Aorta (tissue), 5 donors: ENCODE data around the gene GABRG3. TPM values are rescaled to one million over a fixed set of nuclear protein-coding genes. Genes with fewer than 3 reads are reported as not detected.

Source experiments
- ATAC-seq: fragments of 200-7000 bp; cut with Tn5 transposase; one replicate; pipeline ENCODE4 v1.9.1; 2022; ENCODE audit warnings: moderate library complexity; ENCODE audit not compliant: low FRiP score
- DNase-seq, 2 donors: peaks; one replicate each; pipeline ENCODE4 v3.0.0-alpha.2; 2020
- H3K27ac ChIP-seq, 2 donors: one replicate each; pipeline ENCODE4 v1.5.1; 2013; ENCODE audit warnings: low read length in 2 of 2, mild to moderate bottlenecking in 2 of 2, moderate library complexity in 2 of 2, control low read depth in 1 of 2, inconsistent platforms in 1 of 2, low read depth in 1 of 2
- H3K27me3 ChIP-seq, 2 donors: one replicate each; pipeline ENCODE4 v1.6.1; 2013; ENCODE audit warnings: control low read depth in 1 of 2, low read length in 1 of 2, mild to moderate bottlenecking in 1 of 2, moderate library complexity in 1 of 2; ENCODE audit not compliant: insufficient read depth in 2 of 2, control insufficient read depth in 1 of 2
- H3K36me3 ChIP-seq, 2 donors: one replicate each; pipeline ENCODE4 v1.6.1; 2013; ENCODE audit warnings: control low read depth in 1 of 2, low read length in 1 of 2, mild to moderate bottlenecking in 1 of 2; ENCODE audit not compliant: insufficient read depth in 2 of 2, control insufficient read depth in 1 of 2
- H3K4me1 ChIP-seq, 2 donors: one replicate each; pipeline ENCODE4 v1.6.1; 2013; ENCODE audit warnings: low read length in 2 of 2, control low read depth in 1 of 2, mild to moderate bottlenecking in 1 of 2, moderate library complexity in 1 of 2; ENCODE audit not compliant: insufficient read depth in 2 of 2, control insufficient read depth in 1 of 2
- H3K4me3 ChIP-seq, 2 donors: one replicate each; pipeline ENCODE4 v1.5.1; 2013; ENCODE audit warnings: low read length in 2 of 2, control low read depth in 1 of 2, mild to moderate bottlenecking in 1 of 2
- H3K9me3 ChIP-seq: one replicate; pipeline ENCODE4 v1.6.1; 2013; ENCODE audit warnings: mild to moderate bottlenecking, low read length; ENCODE audit not compliant: control insufficient read depth
- WGBS, 2 donors: extraction: QIAGEN DNeasy Blood & Tissue Kit; methylation state at CpG; one replicate each; pipeline ENCODE4 v1.1.7; 2013; 5-methylcytosine and 5-hydroxymethylcytosine counted together
- intact Hi-C, 2 donors: fragments of 100-400 bp; cut with DNase I; formaldehyde crosslinking; loops; one replicate each; pipeline versions ENCODE4 v1.14.2 to v1.15.0; 2022
- polyA plus RNA-seq, 2 donors: library from polyadenylated mRNA; stranded (reverse); fragments of 200-250 nt; gene quantifications; one replicate each; pipeline ENCODE4 v1.2.3, GENCODE V29; 2013
- total RNA-seq, 2 donors: library from RNA; stranded (reverse); fragmentation: NEBNext Ultra II Directional; extraction: Animal tissue kit (Norgen Biotek cat#: 25700); gene quantifications; one replicate each; pipeline ENCODE4 v1.2.1, GENCODE V29; 2021
- donor health status: healthy with polysubstance abuse.
- donor health status: Bipolar disorder and iron deficiency.
- donor health status: DM: no; HTN: no; CAD: no.
- donor health status: DM: no; HTN: no; CAD: no.
- donor health status: DM: yes; HTN: yes; CAD: no.

GABRG3 gene
- total and polyA plus RNA-seq, 4 donors, result not detected

DNA sequence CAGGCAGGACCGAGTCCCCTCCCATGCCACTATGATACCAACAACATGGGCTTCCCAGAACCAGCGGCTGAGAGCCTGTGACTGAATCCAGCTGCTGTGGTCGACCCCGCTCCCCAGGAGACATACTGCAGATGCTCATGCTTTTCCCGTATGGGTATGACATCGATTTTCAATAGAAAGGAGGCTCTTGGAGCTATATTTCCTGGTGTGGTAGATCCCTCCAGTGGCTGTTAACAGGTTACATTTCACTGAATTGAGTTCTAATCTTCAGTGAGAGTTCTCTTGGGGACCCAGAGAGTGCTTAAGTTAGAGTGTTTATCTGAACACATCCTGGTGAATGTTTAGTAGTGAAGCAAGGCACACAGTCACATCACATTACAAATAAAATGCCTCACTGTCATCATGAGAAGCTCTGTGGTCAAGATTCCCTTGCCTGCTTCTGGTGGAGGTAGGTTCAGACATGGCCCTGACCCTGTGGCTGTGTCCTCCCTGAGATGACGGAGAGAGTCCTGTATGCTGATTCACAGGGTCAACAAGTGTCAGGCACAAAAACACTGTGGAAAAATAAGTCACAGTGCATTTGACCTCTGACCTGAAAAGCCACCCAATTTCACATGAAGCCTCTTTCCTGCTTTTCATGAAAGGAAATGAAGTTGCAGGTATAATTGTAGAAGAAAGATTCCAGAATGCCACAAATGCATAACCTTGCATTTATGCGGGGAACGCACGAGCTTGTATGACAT is 110.9 kb downstream of the GABRG3 start:
- Histone ChIP-seq H3K27me3 (no peaks in the 10 kb centered on the region), H3K4me3 (no peak overlapping the region), H3K9me3 (no peaks in the 10 kb centered on the region), H3K4me1 (no peaks in the 10 kb centered on the region), H3K36me3 (no peaks in the 10 kb centered on the region), H3K27ac (no peak overlapping the region)
- intact Hi-C loops, result no loop called here
- ATAC-seq (no peak), DNase-seq (no peak)
- 72 to 73% methylated on average over 10 of the region's 10 CpGs for WGBS, 2 donors

DNA sequence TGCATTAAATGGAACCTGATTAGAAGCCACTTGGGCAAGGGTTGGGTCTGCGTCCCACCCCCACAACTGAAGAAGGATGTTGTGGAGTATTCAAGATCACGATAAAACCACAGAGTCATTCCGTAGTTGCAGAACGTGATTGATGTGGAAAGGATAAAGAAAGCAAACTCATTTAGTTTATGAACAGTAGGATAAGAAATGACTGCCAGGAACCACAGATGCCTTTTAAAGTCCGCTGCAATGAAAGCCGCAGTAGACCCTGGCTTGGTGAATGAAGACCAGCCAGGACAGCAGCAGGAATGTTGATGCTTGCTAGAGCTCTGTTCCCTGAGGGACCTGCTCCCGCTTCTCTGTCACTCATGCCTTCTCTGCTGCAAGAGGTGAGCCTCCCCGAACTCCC is 111.5 kb downstream of the GABRG3 start:
- no peak for DNase-seq
- no peak for ATAC-seq
- WGBS, 2 donors, result 20% methylated on average over 8 of the region's 8 CpGs
- H3K27ac ChIP-seq, result no peak overlapping the region
- no peaks in the 10 kb centered on the region for H3K27me3 ChIP-seq
- H3K4me1 ChIP-seq, result no peaks in the 10 kb centered on the region
- intact Hi-C loops, result no loop called here
- no peaks in the 10 kb centered on the region for H3K36me3 ChIP-seq
- H3K9me3 ChIP-seq, result no peaks in the 10 kb centered on the region
- no peak overlapping the region for H3K4me3 ChIP-seq

DNA sequence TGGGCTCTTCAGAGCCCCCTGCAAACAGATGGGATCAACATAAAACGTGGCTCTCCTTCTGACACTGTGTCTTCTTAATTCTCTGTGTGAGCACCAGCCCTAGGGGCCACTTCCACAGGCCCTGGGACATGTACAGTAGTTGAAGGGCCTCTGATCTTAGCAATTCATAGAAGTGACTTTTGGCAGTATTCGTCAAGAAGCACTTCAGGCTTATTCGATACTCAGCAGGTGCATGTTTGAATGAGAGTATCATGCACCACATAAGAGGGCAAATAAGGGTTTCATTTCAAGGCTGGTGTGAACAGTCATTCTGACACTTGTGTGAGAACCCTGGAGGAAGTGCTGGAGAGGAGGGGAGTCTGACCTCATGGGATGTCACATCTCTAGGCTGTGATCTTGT is 113.9 kb downstream of the GABRG3 start:
- 81 to 82% methylated on average over 3 of the region's 3 CpGs for WGBS, 2 donors
- Histone ChIP-seq H3K9me3 (peaks cover 5% of the 10 kb centered on the region), H3K4me1 (no peaks in the 10 kb centered on the region), H3K27ac (no peak overlapping the region), H3K27me3 (no peaks in the 10 kb centered on the region), H3K36me3 (no peaks in the 10 kb centered on the region), H3K4me3 (no peak overlapping the region)
- DNase-seq (no peak), ATAC-seq (no peak)
- intact Hi-C loops, result no loop called here

DNA sequence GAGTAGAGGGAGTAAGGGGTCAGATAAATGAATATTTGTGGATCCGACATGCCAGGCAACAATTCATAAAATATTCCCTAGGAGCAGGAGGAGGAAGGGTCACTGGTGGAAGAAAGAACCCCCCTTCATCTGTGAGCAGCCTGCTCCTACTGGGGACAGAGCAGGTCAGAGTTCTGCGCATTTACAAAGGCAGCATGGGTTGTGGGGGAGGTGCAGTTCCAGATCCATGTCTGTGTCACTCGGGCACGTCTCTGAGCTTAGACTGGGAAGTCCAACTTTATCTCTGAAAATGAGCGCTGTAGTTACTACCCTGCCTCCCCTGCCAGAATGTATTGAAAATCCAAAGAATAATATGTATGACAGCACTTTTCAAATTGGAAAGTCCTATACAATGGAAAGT is 115.2 kb downstream of the GABRG3 start:
- H3K27me3 ChIP-seq, result no peaks in the 10 kb centered on the region
- 41 to 75% methylated on average over 5 of the region's 5 CpGs for WGBS, 2 donors
- DNase-seq (no peak), ATAC-seq (no peak)
- no peak overlapping the region for H3K4me3 ChIP-seq
- intact Hi-C loops, result no loop called here
- no peak overlapping the region for H3K27ac ChIP-seq
- H3K36me3 ChIP-seq, result no peaks in the 10 kb centered on the region
- peaks cover 5% of the 10 kb centered on the region for H3K9me3 ChIP-seq
- no peaks in the 10 kb centered on the region for H3K4me1 ChIP-seq

DNA sequence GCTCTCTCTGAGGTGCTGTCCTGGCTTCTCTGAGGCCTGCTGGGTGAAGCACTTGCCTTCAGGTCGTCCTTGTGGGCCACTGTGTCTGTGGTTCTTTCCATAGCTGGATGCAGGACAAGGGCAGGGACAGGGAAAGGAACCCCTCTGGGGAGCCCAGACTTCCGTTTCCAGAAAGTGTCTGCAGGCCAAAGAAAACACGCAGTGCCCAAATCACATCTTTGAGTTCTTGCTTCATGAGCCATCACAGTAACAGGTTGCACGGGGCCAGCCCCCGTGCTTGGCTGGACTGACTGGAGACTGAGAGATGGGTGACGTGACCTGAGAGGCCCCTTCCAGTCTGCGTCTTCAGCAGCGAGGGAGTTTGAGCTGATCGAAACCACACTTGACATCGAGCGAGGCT is 115.8 kb downstream of the GABRG3 start:
- Histone ChIP-seq H3K4me3 (no peak overlapping the region), H3K27ac (no peak overlapping the region), H3K27me3 (no peaks in the 10 kb centered on the region), H3K9me3 (peaks cover 5% of the 10 kb centered on the region), H3K36me3 (no peaks in the 10 kb centered on the region), H3K4me1 (no peaks in the 10 kb centered on the region)
- no peak for ATAC-seq
- WGBS, 2 donors, result 25 to 26% methylated on average over 11 of the region's 11 CpGs
- intact Hi-C loops, result no loop called here
- no peak for DNase-seq

DNA sequence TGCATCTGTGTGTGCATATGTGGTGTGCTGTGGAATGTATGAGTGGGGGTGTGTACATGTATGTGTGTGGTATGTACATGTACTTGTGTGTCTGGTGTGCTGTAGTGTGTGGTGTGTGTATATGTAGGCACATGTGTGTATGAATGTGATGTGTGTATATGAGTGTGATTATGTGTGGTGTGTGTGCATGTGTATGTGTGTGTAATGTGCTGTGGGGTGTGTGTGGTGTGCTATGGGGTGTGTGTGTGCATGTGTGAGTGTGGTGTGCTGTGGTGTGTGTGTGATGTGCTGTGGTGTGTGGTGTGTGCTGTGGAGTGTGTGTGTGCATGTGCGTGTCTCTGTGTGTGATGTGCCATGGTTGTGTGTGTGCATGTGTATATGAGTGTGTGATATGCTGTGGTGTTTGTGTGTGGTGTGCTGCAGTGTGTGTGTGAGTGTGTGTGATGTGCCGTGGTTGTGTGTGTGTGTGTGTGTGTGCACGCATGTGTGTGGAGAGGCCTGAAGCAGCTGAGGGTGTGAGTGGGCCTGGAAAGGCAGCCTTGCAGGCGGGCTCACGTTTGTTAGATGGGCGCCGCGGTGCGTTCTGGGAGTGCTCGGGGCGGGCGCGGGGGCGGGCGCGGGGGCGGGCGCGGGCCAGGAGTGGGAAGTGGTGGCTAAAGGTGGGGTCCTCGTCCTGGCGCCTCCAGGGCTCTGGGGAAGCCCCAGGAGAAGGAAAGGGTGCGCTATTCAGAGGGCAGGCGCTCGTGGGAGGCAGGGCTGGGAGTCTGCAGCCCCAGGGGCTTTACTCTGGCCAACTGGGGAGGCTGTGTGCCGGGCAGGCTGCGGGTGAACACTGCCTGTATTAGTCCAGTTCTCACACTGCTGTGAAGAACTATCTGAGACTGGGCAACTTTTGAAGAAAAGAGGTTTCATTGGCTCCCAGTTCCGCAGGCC is 116.9 kb downstream of the GABRG3 start:
- ATAC-seq (no peak), DNase-seq (no peak)
- Histone ChIP-seq H3K36me3 (no peaks in the 10 kb centered on the region), H3K4me1 (no peaks in the 10 kb centered on the region), H3K27me3 (no peaks in the 10 kb centered on the region), H3K9me3 (peaks cover 5% of the 10 kb centered on the region), H3K27ac (no peak overlapping the region), H3K4me3 (no peak overlapping the region)
- intact Hi-C loops, result no loop called here
- 92 to 95% methylated on average over 19 to 27 of the region's 27 CpGs for WGBS, 2 donors

DNA sequence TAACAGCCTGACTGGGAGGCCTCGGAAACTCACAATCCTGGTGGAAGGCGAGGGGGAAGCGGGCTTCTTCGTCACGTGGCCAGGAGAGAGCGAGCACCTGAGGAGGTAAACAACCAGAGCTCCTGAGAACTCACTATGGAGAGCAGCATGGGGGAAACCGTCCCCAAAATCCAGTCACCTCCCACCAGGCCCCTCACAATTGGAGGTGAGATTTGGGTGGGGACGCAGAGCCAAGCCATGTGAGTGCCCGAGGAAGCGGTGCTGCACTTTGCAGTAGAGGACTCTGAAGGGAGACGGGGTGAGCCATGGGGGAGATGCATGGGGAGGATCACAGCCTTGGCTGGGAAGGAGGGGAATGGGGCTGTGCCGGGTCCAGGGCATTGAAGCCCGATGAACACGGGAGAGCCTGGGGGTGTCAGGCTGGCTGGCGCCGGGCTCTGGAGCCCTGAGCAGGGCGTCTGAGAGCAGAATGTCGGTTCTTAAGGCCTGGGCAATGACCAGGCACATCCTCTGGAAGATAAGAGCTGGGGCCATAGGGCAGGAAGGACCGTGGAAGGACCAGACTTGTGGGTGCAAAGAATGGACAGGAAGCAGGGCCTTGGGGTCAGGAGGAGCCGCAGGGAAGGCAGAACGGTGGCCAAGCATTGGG is 117.7 kb downstream of the GABRG3 start:
- ATAC-seq (no peak), DNase-seq (no peak)
- H3K9me3 ChIP-seq, result peaks cover 5% of the 10 kb centered on the region
- intact Hi-C loops, result no loop called here
- no peaks in the 10 kb centered on the region for H3K36me3 ChIP-seq
- H3K4me1 ChIP-seq, result no peaks in the 10 kb centered on the region
- WGBS, 2 donors, result 94 to 97% methylated on average over 21 of the region's 21 CpGs
- H3K27me3 ChIP-seq, result no peaks in the 10 kb centered on the region
- no peak overlapping the region for H3K4me3 ChIP-seq
- H3K27ac ChIP-seq, result no peak overlapping the region

DNA sequence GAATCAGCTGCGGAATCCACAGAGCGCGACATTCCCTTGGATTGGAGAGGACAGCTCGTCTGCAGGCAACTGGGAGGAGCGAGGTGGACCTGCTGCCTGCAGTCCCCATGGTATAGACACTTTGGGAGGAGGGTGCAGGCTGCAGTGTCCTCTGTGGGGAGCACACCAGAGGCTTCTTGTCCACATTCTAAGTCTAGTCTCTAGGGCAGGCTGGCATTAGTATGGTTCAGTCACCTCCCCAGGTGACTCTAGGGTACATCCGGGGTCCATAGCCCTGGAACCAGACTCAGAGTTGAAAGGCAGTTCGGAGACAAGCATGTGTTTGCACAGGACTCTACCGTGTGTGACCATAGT is 118.2 kb downstream of the GABRG3 start:
- WGBS, 2 donors, result 88 to 94% methylated on average over 8 of the region's 8 CpGs
- Histone ChIP-seq H3K4me3 (no peak overlapping the region), H3K27ac (no peak overlapping the region), H3K4me1 (no peaks in the 10 kb centered on the region), H3K27me3 (no peaks in the 10 kb centered on the region), H3K36me3 (no peaks in the 10 kb centered on the region), H3K9me3 (peaks cover 5% of the 10 kb centered on the region)
- intact Hi-C loops, result no loop called here
- ATAC-seq (no peak), DNase-seq (no peak)
